ENCODE results near the gene SORCS3. TPM values are rescaled to one million over a fixed set of nuclear protein-coding genes. Genes with fewer than 3 reads are reported as not detected.

SORCS3 gene
- total and polyA plus RNA-seq, 9 of the 15 experiments (the other 6 are each of a cell fraction or from before 2014, with no cell fraction given) = not detected

GRCh38 chr10:105068497-105068896 lies 427.4 kb downstream of the SORCS3 start:
- Histone ChIP-seq H3K9ac (ENCODE audit: insufficient read depth in 1 of 2, low read depth in 2 of 2, low read length in 2 of 2) (no peak overlapping the region), H3K9me3 (replicated peaks; ENCODE audit: control insufficient read depth, insufficient read depth, low read depth, low read length) (no peaks in the 10 kb centered on the region), H3K4me2 (ENCODE audit: insufficient read depth, low read length) (no peak overlapping the region), H3K27ac (ENCODE audit: extremely low read depth, low read depth, low read length) (no peak overlapping the region), H3K27me3 (ENCODE audit: control insufficient read depth in 2 of 2, insufficient read depth in 2 of 2, low read length in 2 of 2) (no peaks in the 10 kb centered on the region), H3K4me3 (no peak overlapping the region), H3K79me2 (ENCODE audit: control insufficient read depth, insufficient read depth, low read length) (no peaks in the 10 kb centered on the region), H4K20me1 (replicated peaks; ENCODE audit: control insufficient read depth, insufficient read depth, low read length) (no peaks in the 10 kb centered on the region), H3K9me1 (ENCODE audit: control insufficient read depth, insufficient read depth, low read length) (no peaks in the 10 kb centered on the region), H3K4me1 (replicated peaks in 1 of 2; ENCODE audit: control insufficient read depth in 2 of 2, insufficient read depth in 2 of 2, low read length in 2 of 2) (no peaks in the 10 kb centered on the region), H2AFZ (ENCODE audit: low read depth, low read length) (no peak overlapping the region), H3K36me3 (ENCODE audit: control insufficient read depth, insufficient read depth, low read length) (no peaks in the 10 kb centered on the region)
- in situ Hi-C loops (cut with MboI) = no loop called here
- DNase-seq (ENCODE audit: extremely low read depth in 1 of 4, low spot score in 3 of 4) = no peak
- TF ChIP-seq ZNF609 (CRISPR knock-in tag; IDR thresholded peaks at IDR 0.05; ENCODE audit: borderline replicate concordance) = no peak
- no peak for TF ChIP-seq ZNF274 (IDR thresholded peaks at IDR 0.05; ENCODE audit: borderline replicate concordance, low read depth, low read length)
- no peak for TF ChIP-seq ZNF3 (CRISPR knock-in tag; IDR thresholded peaks at IDR 0.05)
- TF ChIP-seq JUND (IDR thresholded peaks at IDR 0.05; ENCODE audit: borderline replicate concordance, low read depth, low read length) = no peak
- TF ChIP-seq JUND (tag; IDR thresholded peaks at IDR 0.05; ENCODE audit: borderline replicate concordance, low read depth, low read length) = no peak
- no peak for FAIRE-seq
- CTCF ChIA-PET (ENCODE audit: low intra/inter-chr PET ratio) = no interaction called here
- no TSS peak for BruUV-seq (replicated peaks)
- 2% methylated on average over 3 of the region's 3 CpGs for WGBS (ENCODE audit: insufficient coverage, low coverage, missing lambda C conversion rate)
- ATAC-seq = no peak
- POLR2A ChIA-PET = no interaction called here
- intact Hi-C loops (cut with micrococcal nuclease) = no loop called here

Measured in K562 (cell line).